Measurements from ENCODE around the gene GPR157.
"Not testable (repeated sequence)": the region's sequence is repeated elsewhere in the genome, so short reads cannot be mapped to it uniquely, and the experiment has no call there.

GPR157 gene

DNA sequence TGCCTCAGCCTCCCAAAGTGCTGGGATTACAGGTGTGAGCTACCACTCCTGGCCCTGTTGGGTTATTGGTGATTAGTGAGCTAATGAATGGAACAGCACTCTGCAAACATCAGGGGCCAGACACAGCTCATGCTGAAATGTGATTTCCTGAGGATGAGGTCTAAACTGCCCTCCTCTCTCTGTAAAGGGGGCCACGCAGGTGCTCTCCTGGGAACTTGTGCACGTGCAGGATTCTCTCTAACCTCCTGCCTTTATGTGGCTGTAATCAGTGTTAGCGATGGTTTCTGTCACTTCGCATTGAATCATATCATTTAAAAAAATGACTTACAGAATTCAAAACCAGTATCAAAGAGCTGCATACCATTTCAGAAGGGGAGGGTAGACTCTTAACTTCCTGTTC, 3.6 kb downstream of the GPR157 start:
- no peak overlapping the region for H3K4me3 ChIP-seq (ENCODE audit: low read depth in 1 of 2, low read length in 2 of 2)
- peak; percentile 62 for ATAC-seq (ENCODE audit: insufficient read depth, low read depth)
- H3K27me3 ChIP-seq (ENCODE audit: insufficient read depth, low read length, poor library complexity) = no peaks in the 10 kb centered on the region
- H3K9ac ChIP-seq (ENCODE audit: low read depth, low read length) = no peak overlapping the region
- H3K9me3 ChIP-seq (ENCODE audit: insufficient read depth, low read length, severe bottlenecking) = no peaks in the 10 kb centered on the region
- peak overlapping the region; percentile 45 for H3K4me2 ChIP-seq (ENCODE audit: insufficient read depth, low read length)
- no peaks in the 10 kb centered on the region for H3K36me3 ChIP-seq (ENCODE audit: insufficient read depth, low read length)
- 0 out of 2 replicates have a peak overlapping the region, but pooled peaks have one; percentile 2 for H2AFZ ChIP-seq (ENCODE audit: low read depth, low read length)
- peaks cover 58% of the 10 kb centered on the region for H3K4me1 ChIP-seq (ENCODE audit: insufficient read depth, low read length)
- no peaks in the 10 kb centered on the region for H3K79me2 ChIP-seq (ENCODE audit: insufficient read depth, low read length)
- peak; percentile 79 for DNase-seq
- TF ChIP-seq CTCF (IDR thresholded peaks at IDR 0.05; ENCODE audit: borderline replicate concordance, extremely low read depth, low read length, poor library complexity, severe bottlenecking) (no peak), EZH2 (IDR thresholded peaks at IDR 0.05; ENCODE audit: borderline replicate concordance, low read depth, low read length, severe bottlenecking) (no peak)
- H4K20me1 ChIP-seq (ENCODE audit: insufficient read depth, low read length) = no peaks in the 10 kb centered on the region; the same call in 1 of the 2 replicates
- H3K27ac ChIP-seq (ENCODE audit: low read length) = peak overlapping the region; percentile 57; the same call in 1 of the 2 replicates

- DNase-seq; H3K79me2 ChIP-seq (ENCODE audit: insufficient read depth, low read length): not testable (repeated sequence)
Measured at GRCh38 chr1:9124389-9124788, 4.5 kb downstream of the GPR157 start.

DNA sequence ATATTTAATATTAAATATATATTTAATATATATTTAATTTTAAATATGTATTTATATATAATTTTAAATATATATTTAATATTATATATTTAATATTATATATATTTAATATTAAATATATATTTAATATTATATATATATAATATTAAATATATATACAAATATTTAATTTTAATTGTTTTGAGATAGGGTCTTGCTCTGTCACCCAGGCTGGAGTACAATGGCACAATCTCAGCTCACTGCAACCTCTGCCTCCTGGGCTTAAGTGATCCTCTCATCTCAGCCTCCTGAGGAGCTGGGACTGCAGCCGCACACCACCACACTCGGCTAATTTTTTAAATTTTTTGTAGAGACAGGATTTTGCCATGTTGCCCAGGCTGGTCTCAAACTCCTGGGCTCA, 5.2 kb downstream of the GPR157 start:
- not testable (repeated sequence) for H3K79me2 ChIP-seq (ENCODE audit: insufficient read depth, low read length); H3K4me2 ChIP-seq (ENCODE audit: insufficient read depth, low read length); H3K4me3 ChIP-seq (ENCODE audit: low read depth in 1 of 2, low read length in 2 of 2); H3K9me3 ChIP-seq (ENCODE audit: insufficient read depth, low read length, severe bottlenecking); ATAC-seq (ENCODE audit: insufficient read depth, low read depth); DNase-seq; H2AFZ ChIP-seq (ENCODE audit: low read depth, low read length); H3K27ac ChIP-seq (ENCODE audit: low read length); H4K20me1 ChIP-seq (ENCODE audit: insufficient read depth, low read length); H3K27me3 ChIP-seq (ENCODE audit: insufficient read depth, low read length, poor library complexity); H3K9ac ChIP-seq (ENCODE audit: low read depth, low read length); H3K36me3 ChIP-seq (ENCODE audit: insufficient read depth, low read length)
- H3K4me1 ChIP-seq (ENCODE audit: insufficient read depth, low read length) = peaks cover 52% of the 10 kb centered on the region

More at GRCh38 chr1:9124389-9124788, 4.5 kb downstream of the GPR157 start:
- H4K20me1 ChIP-seq (ENCODE audit: insufficient read depth, low read length); H3K27ac ChIP-seq (ENCODE audit: low read length); H3K4me3 ChIP-seq (ENCODE audit: low read depth in 1 of 2, low read length in 2 of 2); H3K4me2 ChIP-seq (ENCODE audit: insufficient read depth, low read length); H3K36me3 ChIP-seq (ENCODE audit: insufficient read depth, low read length); H2AFZ ChIP-seq (ENCODE audit: low read depth, low read length); H3K27me3 ChIP-seq (ENCODE audit: insufficient read depth, low read length, poor library complexity); H3K9me3 ChIP-seq (ENCODE audit: insufficient read depth, low read length, severe bottlenecking); ATAC-seq (ENCODE audit: insufficient read depth, low read depth); H3K9ac ChIP-seq (ENCODE audit: low read depth, low read length): not testable (repeated sequence)
- peaks cover 55% of the 10 kb centered on the region for H3K4me1 ChIP-seq (ENCODE audit: insufficient read depth, low read length)

DNA sequence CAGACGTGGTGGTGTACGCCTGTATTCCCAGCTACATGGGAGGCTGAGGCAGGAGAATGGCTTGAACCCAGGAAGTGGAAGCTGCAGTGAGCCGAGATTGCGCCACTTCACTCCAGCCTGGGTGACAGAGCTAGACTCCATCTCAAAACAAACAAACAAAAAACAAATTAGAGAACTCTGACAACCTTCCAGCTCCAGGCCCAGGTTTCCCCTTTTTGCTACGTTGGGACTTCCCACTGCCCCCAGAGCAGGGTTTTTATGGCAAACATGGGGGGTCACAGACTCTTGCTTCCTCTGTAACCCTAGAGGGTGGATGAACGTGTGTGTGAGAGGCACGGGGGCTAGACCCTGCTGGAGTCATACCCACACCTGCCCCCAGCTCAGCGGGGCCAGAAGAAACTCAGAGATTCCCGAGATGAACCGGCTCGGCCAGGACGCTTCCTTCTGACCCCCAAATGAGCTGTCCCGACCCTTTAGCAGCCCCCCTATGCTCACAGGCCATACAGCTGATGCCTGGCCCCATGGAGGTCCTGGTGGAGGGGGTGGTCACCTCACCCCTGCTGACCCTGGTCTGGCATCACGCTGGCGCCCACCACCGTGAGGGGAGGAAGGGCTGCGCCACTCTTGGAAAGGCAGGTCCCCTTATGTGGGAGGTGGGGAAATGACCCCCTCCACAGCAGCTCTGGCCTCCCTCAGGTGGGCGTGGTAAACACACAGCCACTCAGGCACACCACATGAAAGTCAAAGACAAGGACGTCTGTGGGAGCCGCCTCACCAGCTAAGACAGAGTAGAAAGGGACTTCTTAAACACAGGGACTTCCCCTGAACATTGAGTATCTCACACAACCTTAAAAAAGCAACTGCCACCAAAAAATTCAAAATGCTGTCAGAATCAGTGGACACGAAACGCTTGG, 7.1 kb downstream of the GPR157 start:
- H3K4me3 ChIP-seq (ENCODE audit: low read depth in 1 of 2, low read length in 2 of 2) = no peak overlapping the region
- H4K20me1 ChIP-seq (ENCODE audit: insufficient read depth, low read length) = no peaks in the 10 kb centered on the region; the same call in 1 of the 2 replicates
- no peak overlapping the region for H3K9ac ChIP-seq (ENCODE audit: low read depth, low read length)
- no peaks in the 10 kb centered on the region for H3K9me3 ChIP-seq (ENCODE audit: insufficient read depth, low read length, severe bottlenecking)
- H3K27me3 ChIP-seq (ENCODE audit: insufficient read depth, low read length, poor library complexity) = no peaks in the 10 kb centered on the region
- DNase-seq (peak; percentile 84), ATAC-seq (ENCODE audit: insufficient read depth, low read depth) (peak; percentile 91)
- peak overlapping the region; percentile 34 for H3K4me2 ChIP-seq (ENCODE audit: insufficient read depth, low read length)
- no peaks in the 10 kb centered on the region for H3K36me3 ChIP-seq (ENCODE audit: insufficient read depth, low read length)
- TF ChIP-seq CTCF (IDR thresholded peaks at IDR 0.05; ENCODE audit: borderline replicate concordance, extremely low read depth, low read length, poor library complexity, severe bottlenecking) = no peak
- TF ChIP-seq EZH2 (IDR thresholded peaks at IDR 0.05; ENCODE audit: borderline replicate concordance, low read depth, low read length, severe bottlenecking) = no peak
- H3K27ac ChIP-seq (ENCODE audit: low read length) = peak overlapping the region; percentile 46
- no peaks in the 10 kb centered on the region for H3K79me2 ChIP-seq (ENCODE audit: insufficient read depth, low read length)
- peaks cover 33% of the 10 kb centered on the region for H3K4me1 ChIP-seq (ENCODE audit: insufficient read depth, low read length)
- peak overlapping the region; percentile 1; the same call in 1 of the 2 replicates for H2AFZ ChIP-seq (ENCODE audit: low read depth, low read length)

Measured in DND-41 (cell line).